ENCODE data around the gene CCDC127. TPM values are rescaled to one million over a fixed set of nuclear protein-coding genes. Genes with fewer than 3 reads are reported as not detected.

CCDC127 gene
- total RNA-seq, 1 donor from 2014 or later, result 11.1 TPM

DNA sequence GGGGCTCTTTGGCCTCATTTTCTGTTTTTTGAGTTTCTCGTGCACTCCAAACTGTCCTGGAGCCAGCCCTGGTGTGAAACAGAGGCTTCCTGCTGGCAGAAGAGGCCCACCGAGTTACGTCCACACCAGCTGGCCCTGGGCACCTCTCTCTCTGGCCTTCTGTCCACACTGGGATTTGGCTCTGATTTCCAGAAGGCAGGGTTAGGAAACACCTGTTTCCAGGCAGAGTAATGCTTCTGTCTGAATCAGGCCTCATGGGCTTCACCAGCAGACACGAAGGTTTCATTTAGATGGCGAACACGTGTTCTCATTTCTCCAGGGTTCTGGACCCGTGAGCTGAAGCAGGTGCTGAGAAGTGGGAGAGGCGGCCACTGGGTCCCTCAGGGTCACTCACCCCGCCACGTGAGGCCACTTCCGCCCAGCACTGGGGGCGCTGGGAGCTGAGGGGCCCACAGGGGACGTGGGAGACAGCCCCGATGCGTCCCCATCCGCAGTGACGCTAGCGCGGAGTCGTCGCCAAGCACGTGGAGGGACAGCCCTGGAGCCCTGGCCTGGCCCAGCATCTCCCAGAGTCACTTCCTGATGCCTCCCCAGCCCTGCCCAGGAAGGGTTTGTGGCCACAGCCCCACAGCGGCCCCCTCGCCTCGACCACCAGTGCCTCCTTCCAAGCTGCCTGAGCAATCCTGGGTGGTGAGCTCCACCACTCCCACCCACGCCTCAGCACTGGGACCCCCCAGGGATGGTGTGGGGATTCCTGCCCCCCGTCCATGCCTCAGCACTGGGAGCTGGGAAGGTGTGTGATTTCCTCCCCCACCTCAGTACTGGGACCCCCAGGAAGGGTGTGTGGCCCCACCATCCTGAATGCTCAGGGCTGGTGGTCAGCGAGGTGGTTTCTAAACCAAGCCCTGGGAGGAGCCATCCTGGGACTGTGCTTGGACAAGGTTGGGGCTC, 31.6 kb downstream of the CCDC127 start:
- Mint-ChIP-seq H3K27ac (ENCODE audit: unreplicated experiment) (no peak overlapping the region), H3K9me3 (ENCODE audit: unreplicated experiment) (no peaks in the 10 kb centered on the region), H3K4me3 (ENCODE audit: unreplicated experiment) (no peak overlapping the region), H3K27me3 (ENCODE audit: unreplicated experiment) (no peaks in the 10 kb centered on the region), H3K36me3 (ENCODE audit: unreplicated experiment) (no peaks in the 10 kb centered on the region), H3K4me1 (ENCODE audit: unreplicated experiment) (peaks cover 19% of the 10 kb centered on the region)
- DNase-seq (ENCODE audit: extremely low spot score, unreplicated experiment), result no peak
- TF ChIP-seq, protein P1, sequence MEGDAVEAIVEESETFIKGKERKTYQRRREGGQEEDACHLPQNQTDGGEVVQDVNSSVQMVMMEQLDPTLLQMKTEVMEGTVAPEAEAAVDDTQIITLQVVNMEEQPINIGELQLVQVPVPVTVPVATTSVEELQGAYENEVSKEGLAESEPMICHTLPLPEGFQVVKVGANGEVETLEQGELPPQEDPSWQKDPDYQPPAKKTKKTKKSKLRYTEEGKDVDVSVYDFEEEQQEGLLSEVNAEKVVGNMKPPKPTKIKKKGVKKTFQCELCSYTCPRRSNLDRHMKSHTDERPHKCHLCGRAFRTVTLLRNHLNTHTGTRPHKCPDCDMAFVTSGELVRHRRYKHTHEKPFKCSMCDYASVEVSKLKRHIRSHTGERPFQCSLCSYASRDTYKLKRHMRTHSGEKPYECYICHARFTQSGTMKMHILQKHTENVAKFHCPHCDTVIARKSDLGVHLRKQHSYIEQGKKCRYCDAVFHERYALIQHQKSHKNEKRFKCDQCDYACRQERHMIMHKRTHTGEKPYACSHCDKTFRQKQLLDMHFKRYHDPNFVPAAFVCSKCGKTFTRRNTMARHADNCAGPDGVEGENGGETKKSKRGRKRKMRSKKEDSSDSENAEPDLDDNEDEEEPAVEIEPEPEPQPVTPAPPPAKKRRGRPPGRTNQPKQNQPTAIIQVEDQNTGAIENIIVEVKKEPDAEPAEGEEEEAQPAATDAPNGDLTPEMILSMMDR (IDR thresholded peaks at IDR 0.05), result no peak

DNA sequence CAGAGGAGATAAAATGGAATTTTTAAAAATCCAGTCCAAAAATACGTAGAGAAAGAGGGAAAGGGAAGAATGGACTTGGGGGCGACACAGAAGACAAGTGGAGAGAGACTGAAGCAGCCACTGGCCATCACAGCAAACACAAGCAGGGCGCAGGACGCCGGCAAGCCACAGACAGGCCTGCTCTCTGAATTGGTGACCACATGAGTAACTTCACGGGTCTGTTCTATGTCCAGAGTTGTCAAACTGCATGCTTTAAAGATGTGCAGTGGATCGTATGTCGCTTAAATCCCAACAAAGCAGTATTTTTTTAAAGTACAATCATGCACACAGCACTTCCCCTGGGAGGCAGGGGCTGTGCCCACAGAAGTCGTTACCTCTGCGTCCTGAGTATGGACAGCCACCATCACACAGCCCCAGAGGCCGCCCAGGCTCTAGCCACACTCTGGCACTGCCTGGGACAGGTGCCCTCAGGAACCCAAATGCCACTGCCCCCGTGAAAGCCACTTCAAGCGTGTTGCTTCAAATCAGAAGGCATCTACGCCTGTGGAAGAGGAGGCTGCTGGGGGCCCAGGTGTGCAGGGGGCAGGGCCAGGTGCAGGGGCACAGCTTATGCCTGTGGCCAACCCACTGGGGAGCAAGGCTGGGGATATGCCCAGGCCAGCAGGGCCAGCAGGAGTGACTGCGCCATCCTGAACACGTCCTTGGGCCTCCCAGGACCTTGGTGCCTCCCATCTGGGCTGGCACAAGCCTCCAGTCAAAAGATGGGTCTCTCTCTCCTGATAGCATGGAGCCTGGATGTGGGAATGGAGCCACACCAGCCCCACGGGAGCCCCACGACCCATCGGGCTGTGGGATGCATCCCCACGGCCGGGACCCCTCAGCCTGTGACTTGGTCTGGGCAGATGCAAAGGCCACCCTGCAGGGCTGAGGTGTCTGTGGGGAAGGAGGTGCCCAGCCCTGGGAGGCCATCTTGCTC, 32.6 kb downstream of the CCDC127 start:
- Mint-ChIP-seq H3K4me1 (ENCODE audit: unreplicated experiment) (peaks cover 20% of the 10 kb centered on the region), H3K27me3 (ENCODE audit: unreplicated experiment) (no peaks in the 10 kb centered on the region), H3K9me3 (ENCODE audit: unreplicated experiment) (no peaks in the 10 kb centered on the region), H3K36me3 (ENCODE audit: unreplicated experiment) (no peaks in the 10 kb centered on the region), H3K27ac (ENCODE audit: unreplicated experiment) (no peak overlapping the region), H3K4me3 (ENCODE audit: unreplicated experiment) (no peak overlapping the region)
- DNase-seq (ENCODE audit: extremely low spot score, unreplicated experiment), result no peak
- TF ChIP-seq, protein P1 (IDR thresholded peaks at IDR 0.05), result no peak

DNA sequence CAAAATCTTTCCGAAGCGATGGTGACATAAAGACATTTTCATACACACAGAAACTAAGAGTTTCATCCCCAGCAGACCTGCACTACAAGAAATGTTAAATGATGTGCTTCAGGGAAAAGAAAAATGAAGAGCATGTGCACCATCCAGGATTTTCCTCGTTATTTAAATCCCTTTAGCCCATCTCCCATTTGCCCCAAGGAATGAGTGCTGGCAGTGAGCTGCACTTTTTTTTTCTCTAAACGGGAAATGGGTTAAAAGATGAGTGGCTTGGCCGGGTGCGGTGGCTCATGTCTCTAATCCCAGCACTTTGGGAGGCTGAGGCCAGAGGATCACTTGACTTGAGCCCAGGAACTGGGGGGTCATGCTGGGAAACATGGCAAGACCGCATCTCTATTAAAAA, 33.5 kb downstream of the CCDC127 start:
- Mint-ChIP-seq H3K4me3 (ENCODE audit: unreplicated experiment) (no peak overlapping the region), H3K27ac (ENCODE audit: unreplicated experiment) (no peak overlapping the region), H3K36me3 (ENCODE audit: unreplicated experiment) (no peaks in the 10 kb centered on the region), H3K4me1 (ENCODE audit: unreplicated experiment) (peaks cover 22% of the 10 kb centered on the region), H3K9me3 (ENCODE audit: unreplicated experiment) (no peaks in the 10 kb centered on the region), H3K27me3 (ENCODE audit: unreplicated experiment) (peaks cover 7% of the 10 kb centered on the region)
- DNase-seq (ENCODE audit: extremely low spot score, unreplicated experiment), result no peak
- TF ChIP-seq, protein P1 (IDR thresholded peaks at IDR 0.05), result no peak

DNA sequence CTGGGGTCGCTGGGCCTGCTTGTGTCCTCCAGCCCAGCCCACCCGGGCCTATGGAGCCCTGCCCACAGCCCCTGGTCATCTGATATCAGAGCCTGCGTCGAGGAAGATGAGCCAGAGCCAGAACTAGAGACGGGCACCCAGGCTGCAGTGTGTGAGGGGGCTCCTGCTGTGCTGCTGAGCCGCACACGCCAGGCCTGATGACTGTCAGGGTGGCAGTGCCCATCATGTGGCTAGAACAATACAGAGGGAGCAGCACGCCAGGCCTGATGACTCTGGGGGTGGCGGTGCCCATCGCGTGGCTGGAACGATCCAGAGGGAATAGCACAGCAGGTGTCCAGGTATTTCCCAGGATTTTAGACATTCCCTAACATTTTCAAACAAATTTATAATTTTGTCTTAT, 35.8 kb downstream of the CCDC127 start:
- H3K4me1 Mint-ChIP-seq (ENCODE audit: unreplicated experiment), result peaks cover 15% of the 10 kb centered on the region
- H3K27ac Mint-ChIP-seq (ENCODE audit: unreplicated experiment), result no peak overlapping the region
- no peaks in the 10 kb centered on the region for H3K9me3 Mint-ChIP-seq (ENCODE audit: unreplicated experiment)
- TF ChIP-seq, protein P1 (IDR thresholded peaks at IDR 0.05), result no peak
- DNase-seq (ENCODE audit: extremely low spot score, unreplicated experiment), result no peak
- no peak overlapping the region for H3K4me3 Mint-ChIP-seq (ENCODE audit: unreplicated experiment)
- peaks cover 17% of the 10 kb centered on the region for H3K27me3 Mint-ChIP-seq (ENCODE audit: unreplicated experiment)
- no peaks in the 10 kb centered on the region for H3K36me3 Mint-ChIP-seq (ENCODE audit: unreplicated experiment)
